ENCODE results near the gene AIG1. TPM values are rescaled to one million over a fixed set of nuclear protein-coding genes. Genes with fewer than 3 reads are reported as not detected.

AIG1 gene
- total and polyA plus RNA-seq, 2 of the 4 experiments (the other 2 are of a cell fraction) = 21.3 to 27.1 TPM

DNA sequence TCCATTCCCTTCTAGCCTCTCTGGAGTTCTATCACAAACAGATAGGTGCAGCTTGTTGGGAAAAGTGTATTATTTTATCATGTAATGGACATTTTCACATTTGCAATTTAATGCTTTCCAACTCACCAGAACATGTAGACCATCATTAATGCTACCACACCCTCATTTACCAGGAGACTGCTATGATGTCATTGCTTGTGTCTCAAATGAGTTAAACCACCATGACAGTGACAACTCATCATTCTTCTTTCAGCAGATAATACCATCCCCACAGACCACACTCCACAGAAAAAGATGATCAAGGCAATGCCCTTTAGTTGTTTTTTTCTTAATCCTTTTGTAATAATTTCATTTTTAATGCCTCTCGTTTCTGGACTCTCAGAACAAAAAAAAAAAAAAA lies 168.7 kb downstream of the AIG1 start:
- ChIA-PET CTCF (no interaction called here), POLR2A (ENCODE audit: unreplicated experiment) (no interaction called here)
- in situ Hi-C loops (cut with MboI; ENCODE audit: low sequenced_read_pairs) = no loop called here
- DNase-seq = no peak
- H4K5ac ChIP-seq (ENCODE audit: low read depth, low read length) = no peak overlapping the region
- no peaks in the 10 kb centered on the region for H3K9me3 ChIP-seq (ENCODE audit: control insufficient read depth, insufficient read depth, low read length)
- no peak overlapping the region for H3K18ac ChIP-seq (ENCODE audit: low read depth, low read length)
- no peak overlapping the region for H2BK120ac ChIP-seq (ENCODE audit: low read depth, low read length)
- no peak overlapping the region for H3K14ac ChIP-seq (replicated peaks; ENCODE audit: low read depth, low read length)
- no peak overlapping the region for H2AK9ac ChIP-seq (replicated peaks; ENCODE audit: low read depth, low read length, poor library complexity)
- TF ChIP-seq CHD1 (IDR thresholded peaks at IDR 0.05; ENCODE audit: low read depth, low read length) = no peak
- no peak for TF ChIP-seq RFX5 (IDR thresholded peaks at IDR 0.05; ENCODE audit: low read depth, low read length)
- no peak for TF ChIP-seq CTCF (conservative IDR thresholded peaks at IDR 0.05; ENCODE audit: low read depth, low read length)
- TF ChIP-seq BHLHE40 (IDR thresholded peaks at IDR 0.05; ENCODE audit: low read depth, low read length) = no peak
- TF ChIP-seq POLR2A (IDR thresholded peaks at IDR 0.05; ENCODE audit: low read depth, low read length) = no peak
- TF ChIP-seq, protein P1, sequence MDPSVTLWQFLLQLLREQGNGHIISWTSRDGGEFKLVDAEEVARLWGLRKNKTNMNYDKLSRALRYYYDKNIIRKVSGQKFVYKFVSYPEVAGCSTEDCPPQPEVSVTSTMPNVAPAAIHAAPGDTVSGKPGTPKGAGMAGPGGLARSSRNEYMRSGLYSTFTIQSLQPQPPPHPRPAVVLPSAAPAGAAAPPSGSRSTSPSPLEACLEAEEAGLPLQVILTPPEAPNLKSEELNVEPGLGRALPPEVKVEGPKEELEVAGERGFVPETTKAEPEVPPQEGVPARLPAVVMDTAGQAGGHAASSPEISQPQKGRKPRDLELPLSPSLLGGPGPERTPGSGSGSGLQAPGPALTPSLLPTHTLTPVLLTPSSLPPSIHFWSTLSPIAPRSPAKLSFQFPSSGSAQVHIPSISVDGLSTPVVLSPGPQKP (IDR thresholded peaks at IDR 0.05; ENCODE audit: borderline replicate concordance, low read depth, low read length) = no peak
- TF ChIP-seq RAD21 (IDR thresholded peaks at IDR 0.05; ENCODE audit: low read length) = no peak
- TF ChIP-seq NFE2L2 (IDR thresholded peaks at IDR 0.05; ENCODE audit: low read depth, low read length) = no peak
- no peak for TF ChIP-seq MAZ (IDR thresholded peaks at IDR 0.05; ENCODE audit: borderline replicate concordance, low read depth, low read length)
- no peak for TF ChIP-seq MXI1 (IDR thresholded peaks at IDR 0.05; ENCODE audit: borderline replicate concordance, low read depth, low read length)
- no peak for TF ChIP-seq SMC3 (IDR thresholded peaks at IDR 0.05; ENCODE audit: low read depth, low read length)
- no peak for TF ChIP-seq FOS (IDR thresholded peaks at IDR 0.05; ENCODE audit: low read depth, low read length)
- no peak for TF ChIP-seq RCOR1 (IDR thresholded peaks at IDR 0.05; ENCODE audit: insufficient replicate concordance, low read length)
- TF ChIP-seq, protein P2, sequence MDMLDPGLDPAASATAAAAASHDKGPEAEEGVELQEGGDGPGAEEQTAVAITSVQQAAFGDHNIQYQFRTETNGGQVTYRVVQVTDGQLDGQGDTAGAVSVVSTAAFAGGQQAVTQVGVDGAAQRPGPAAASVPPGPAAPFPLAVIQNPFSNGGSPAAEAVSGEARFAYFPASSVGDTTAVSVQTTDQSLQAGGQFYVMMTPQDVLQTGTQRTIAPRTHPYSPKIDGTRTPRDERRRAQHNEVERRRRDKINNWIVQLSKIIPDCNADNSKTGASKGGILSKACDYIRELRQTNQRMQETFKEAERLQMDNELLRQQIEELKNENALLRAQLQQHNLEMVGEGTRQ (IDR thresholded peaks at IDR 0.05; ENCODE audit: low read depth, low read length) = no peak
- no peak for TF ChIP-seq CEBPB (IDR thresholded peaks at IDR 0.05; ENCODE audit: low read depth, low read length)
- TF ChIP-seq MAFK (IDR thresholded peaks at IDR 0.05; ENCODE audit: low read depth, low read length) = no peak
- H3K23ac ChIP-seq (ENCODE audit: low read depth, low read length) = no peak overlapping the region
- no TSS peak for BruUV-seq (replicated peaks)
- no CpG with 5 or more reads among the region's 1 CpG for WGBS, 2 experiments (ENCODE audit: extremely low coverage in 2 of 2, insufficient read length in 1 of 2)
- H4K91ac ChIP-seq (ENCODE audit: insufficient read depth, low read depth, low read length) = no peak overlapping the region
- H3K27ac ChIP-seq (ENCODE audit: insufficient read depth, low read length) = no peak overlapping the region
- no peaks in the 10 kb centered on the region for H4K20me1 ChIP-seq (ENCODE audit: insufficient read depth, low read length)
- no peak overlapping the region for H2BK20ac ChIP-seq (ENCODE audit: low read depth, low read length)
- H3K56ac ChIP-seq (ENCODE audit: extremely low read depth, insufficient read depth, low read length) = no peak overlapping the region
- no peak overlapping the region for H2AK5ac ChIP-seq (ENCODE audit: low read depth, low read length)
- no peak overlapping the region for H4K8ac ChIP-seq (ENCODE audit: low read depth in 2 of 2, low read length in 2 of 2)
- H3K36me3 ChIP-seq (ENCODE audit: control insufficient read depth, insufficient read depth, low read length) = no peaks in the 10 kb centered on the region
- dilution Hi-C loops (cut with HindIII; ENCODE audit: low sequenced_read_pairs, unreplicated experiment) = no loop called here
- H3K4me2 ChIP-seq (ENCODE audit: low read depth, low read length) = no peak overlapping the region
- no peaks in the 10 kb centered on the region for H3K4me1 ChIP-seq (ENCODE audit: control insufficient read depth, insufficient read depth, low read length)
- H3K4ac ChIP-seq (ENCODE audit: low read depth, low read length) = no peak overlapping the region
- no peak overlapping the region for H2BK5ac ChIP-seq (ENCODE audit: low read depth, low read length, poor library complexity, severe bottlenecking)
- no peak for ATAC-seq (ENCODE audit: low read depth)
- intact Hi-C loops (cut with micrococcal nuclease) = no loop called here
- no peak overlapping the region for H2AFZ ChIP-seq (replicated peaks; ENCODE audit: low read length, poor library complexity)
- H3K27me3 ChIP-seq (ENCODE audit: control insufficient read depth, insufficient read depth, low read length) = no peaks in the 10 kb centered on the region
- no peak overlapping the region for H3K9ac ChIP-seq (ENCODE audit: low read depth, low read length)
- no peaks in the 10 kb centered on the region for H3K9me1 ChIP-seq (ENCODE audit: insufficient read depth, low read length)
- no peak overlapping the region for H2BK15ac ChIP-seq (ENCODE audit: low read depth, low read length)
- H3K79me1 ChIP-seq (ENCODE audit: low read depth in 1 of 2, low read length in 2 of 2) = no peaks in the 10 kb centered on the region
- no peak overlapping the region for H3K4me3 ChIP-seq (ENCODE audit: insufficient read depth, low read depth, low read length)
